Esophagus mucosa (tissue), 1 donor: ENCODE results near the gene MINK1. TPM values are rescaled to one million over a fixed set of nuclear protein-coding genes. Genes with fewer than 3 reads are reported as not detected.

ENCODE experiments used
- ATAC-seq: fragments of 200-7000 bp; cut with Tn5 transposase; one replicate; pipeline ENCODE4 v1.9.1; 2020
- total RNA-seq: library from RNA; stranded (reverse); gene quantifications from one replicate; pipeline ENCODE4 v1.2.4, GENCODE V29; 2023
- donor health status: DM: yes; HTN: yes; CAD: no.

MINK1 gene
- total RNA-seq, 1 donor from 2014 or later = 124 TPM

- no peak for ATAC-seq
Observed at GRCh38 chr17:4935650-4936049, 102.5 kb downstream of the MINK1 start.

- no peak for ATAC-seq
Observed at GRCh38 chr17:4936436-4936835, 103.3 kb downstream of the MINK1 start.

GRCh38 chr17:4937553-4937952 lies 104.4 kb downstream of the MINK1 start:
- no peak for ATAC-seq

- no peak for ATAC-seq
Observed at GRCh38 chr17:4938069-4938491, 104.9 kb downstream of the MINK1 start.

GRCh38 chr17:4938688-4939545 lies 105.8 kb downstream of the MINK1 start:
- no peak for ATAC-seq

GRCh38 chr17:4939546-4939795 lies 106.3 kb downstream of the MINK1 start:
- no peak for ATAC-seq

GRCh38 chr17:4939796-4940554 lies 106.8 kb downstream of the MINK1 start, which contains the start of the genes RNF167 and SLC25A11:
Gene RNF167 (plus strand): TSS chr17:4940268. CDS start chr17:4940910, 642 bp downstream.
Gene SLC25A11 (minus strand): TSS chr17:4940046. CDS start chr17:4939910, 136 bp downstream.
- peak; percentile 89 for ATAC-seq

GRCh38 chr17:4940555-4941318 lies 107.6 kb downstream of the MINK1 start:
- peak; percentile 32 for ATAC-seq

GRCh38 chr17:4941319-4941610 lies 108.1 kb downstream of the MINK1 start:
- no peak for ATAC-seq

GRCh38 chr17:4942760-4943508 lies 109.8 kb downstream of the MINK1 start:
- no peak for ATAC-seq

- ATAC-seq = no peak
Observed at GRCh38 chr17:4944163-4944553, 111.0 kb downstream of the MINK1 start.

GRCh38 chr17:4944554-4945175 lies 111.5 kb downstream of the MINK1 start:
- ATAC-seq = no peak

- ATAC-seq = peak; percentile 62
Observed at GRCh38 chr17:4945176-4945943, 112.2 kb downstream of the MINK1 start.

GRCh38 chr17:4945944-4946280 lies 112.8 kb downstream of the MINK1 start:
- no peak for ATAC-seq

- no peak for ATAC-seq
Observed at GRCh38 chr17:4946312-4946976, 113.3 kb downstream of the MINK1 start.

GRCh38 chr17:4947010-4947410 lies 113.9 kb downstream of the MINK1 start:
- ATAC-seq = no peak
